Urinary bladder (tissue), 4 donors: ENCODE data around the gene RHOT2. TPM values are rescaled to one million over a fixed set of nuclear protein-coding genes. Genes with fewer than 3 reads are reported as not detected.
"Not testable (repeated sequence)": the region's sequence is repeated elsewhere in the genome, so short reads cannot be mapped to it uniquely, and the experiment has no call there.

Experiments
- DNase-seq: peaks from one replicate; pipeline ENCODE4 v3.0.0-alpha.2; 2015; ENCODE audit errors: extremely low spot score
- H3K27ac ChIP-seq: one replicate; pipeline ENCODE4 v1.5.1; 2013; ENCODE audit warnings: low read depth, mild to moderate bottlenecking, moderate library complexity
- H3K36me3 ChIP-seq: one replicate; pipeline ENCODE4 v1.6.1; 2013; ENCODE audit warnings: mild to moderate bottlenecking, moderate library complexity; ENCODE audit not compliant: insufficient read depth
- H3K4me1 ChIP-seq: one replicate; pipeline ENCODE4 v1.6.1; 2013; ENCODE audit warnings: mild to moderate bottlenecking, moderate library complexity; ENCODE audit not compliant: insufficient read depth
- H3K4me3 ChIP-seq: one replicate; pipeline ENCODE4 v1.5.1; 2013; ENCODE audit warnings: low read depth, low read length
- WGBS: extraction: QIAGEN DNeasy Blood & Tissue Kit; methylation state at CpG from one replicate; pipeline ENCODE4 v1.1.7; 2013; 5-methylcytosine and 5-hydroxymethylcytosine counted together
- polyA plus RNA-seq: library from polyadenylated mRNA; stranded (reverse); fragments of 200-250 nt; gene quantifications from one replicate; pipeline ENCODE4 v1.2.3, GENCODE V29; 2013
- total RNA-seq: library from RNA; depleted of rRNA; stranded (reverse); fragments of >200 nt; gene quantifications from one replicate; pipeline ENCODE4 v1.2.3, GENCODE V29; 2014
- donor health status: healthy with polysubstance abuse.
- donor health status: healthy.

The RHOT2 gene
- total and polyA plus RNA-seq, 2 donors, result 26.0 to 103 TPM

DNA sequence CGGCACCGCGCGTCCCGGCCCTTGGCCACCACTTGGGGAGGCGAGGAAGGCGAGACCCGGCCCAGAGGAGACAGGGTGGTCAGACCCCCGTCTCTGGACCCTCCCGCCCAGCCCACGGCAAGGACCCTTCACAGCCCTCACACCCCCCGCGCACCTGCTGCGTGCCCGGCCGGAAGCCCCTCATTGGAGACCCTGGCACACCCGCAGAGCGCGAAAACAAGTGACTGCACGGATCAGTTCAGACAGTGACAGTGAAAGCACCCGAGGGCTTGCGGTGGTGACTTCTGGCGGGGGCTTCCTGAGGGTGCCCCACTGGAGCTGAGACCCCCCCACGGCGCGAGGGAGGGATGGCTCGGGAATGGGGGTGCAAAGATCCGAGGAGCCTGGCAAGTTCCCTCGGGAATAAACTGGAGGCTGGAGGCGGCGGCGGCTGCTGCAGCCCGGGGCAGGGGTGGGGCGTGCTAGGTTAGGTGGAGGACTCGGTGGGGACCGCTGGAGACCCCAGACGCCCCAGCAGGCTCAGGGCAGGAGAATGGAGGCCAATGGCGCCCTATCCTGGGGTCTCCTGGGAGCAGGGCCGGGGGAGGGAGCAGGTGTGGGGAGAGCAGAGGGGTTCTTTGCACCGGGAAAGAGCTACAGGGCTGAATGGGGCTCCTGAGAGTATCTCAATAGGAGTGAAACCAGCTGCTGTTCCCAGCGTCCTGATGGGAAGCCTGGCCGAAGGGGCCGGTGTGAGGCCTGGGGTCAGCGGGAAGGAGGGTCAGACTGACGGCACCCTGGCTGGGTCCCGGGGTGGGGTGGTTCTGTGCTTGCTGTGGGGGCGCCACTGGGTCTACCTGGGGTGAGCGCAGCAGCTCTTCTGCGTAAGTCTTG is 38.5 kb downstream of the RHOT2 start:
- Histone ChIP-seq H3K36me3 (no peaks in the 10 kb centered on the region), H3K27ac (no peak overlapping the region), H3K4me3 (no peak overlapping the region), H3K4me1 (peaks cover 3% of the 10 kb centered on the region)
- WGBS, result 4% methylated on average over 49 of the region's 49 CpGs
- DNase-seq, result no peak

DNA sequence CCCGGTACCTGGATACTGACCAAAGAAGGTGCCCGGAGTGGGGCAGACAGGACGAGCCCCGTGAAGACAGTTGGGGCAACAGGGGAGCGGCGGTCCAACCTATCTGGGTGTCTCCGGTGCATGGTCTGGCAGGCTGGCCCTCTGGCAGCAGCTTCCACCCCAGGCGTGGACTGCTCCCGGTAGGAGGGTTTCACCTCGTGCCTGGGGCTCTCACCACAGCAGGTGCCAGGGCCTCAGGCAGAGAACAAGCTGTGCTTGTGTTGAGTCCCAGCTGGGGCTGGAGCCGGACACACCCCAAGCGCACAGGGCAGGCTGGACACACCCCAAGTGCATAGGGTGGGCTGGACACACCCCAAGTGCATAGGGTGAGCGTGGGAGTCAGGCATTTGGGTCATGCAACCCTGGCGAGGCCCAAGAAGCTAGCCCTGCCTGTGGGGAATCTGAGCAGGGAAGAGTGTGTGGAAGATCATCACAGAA is 39.2 kb downstream of the RHOT2 start:
- no peak for DNase-seq
- H3K27ac ChIP-seq, result no peak overlapping the region
- H3K4me3 ChIP-seq, result no peak overlapping the region
- no peaks in the 10 kb centered on the region for H3K36me3 ChIP-seq
- peaks cover 3% of the 10 kb centered on the region for H3K4me1 ChIP-seq
- WGBS, result 40% methylated on average over 14 of the region's 14 CpGs

DNA sequence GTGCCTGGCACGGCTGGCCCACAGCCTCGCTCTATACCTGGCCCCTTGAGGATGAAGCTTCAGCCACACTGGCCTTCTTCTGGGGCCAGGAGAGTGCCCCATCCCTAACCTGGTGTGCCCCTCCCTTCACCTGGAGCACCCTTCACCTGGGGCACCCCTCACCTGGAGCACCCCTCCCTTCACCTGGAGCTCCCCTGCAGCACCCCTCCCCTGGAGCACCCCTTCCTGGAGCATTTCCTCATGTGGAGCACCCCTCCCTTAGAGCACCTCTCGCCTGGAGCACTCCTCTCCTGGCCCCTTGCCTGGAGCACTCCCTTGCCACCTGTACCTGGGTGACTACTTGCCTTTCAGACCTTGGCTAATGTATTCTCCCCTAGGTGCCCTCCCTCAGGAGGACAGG is 40.1 kb downstream of the RHOT2 start:
- Histone ChIP-seq H3K4me1 (peaks cover 3% of the 10 kb centered on the region), H3K4me3 (no peak overlapping the region), H3K36me3 (no peaks in the 10 kb centered on the region), H3K27ac (no peak overlapping the region)
- WGBS, result 55% methylated on average over 3 of the region's 3 CpGs
- no peak for DNase-seq

DNA sequence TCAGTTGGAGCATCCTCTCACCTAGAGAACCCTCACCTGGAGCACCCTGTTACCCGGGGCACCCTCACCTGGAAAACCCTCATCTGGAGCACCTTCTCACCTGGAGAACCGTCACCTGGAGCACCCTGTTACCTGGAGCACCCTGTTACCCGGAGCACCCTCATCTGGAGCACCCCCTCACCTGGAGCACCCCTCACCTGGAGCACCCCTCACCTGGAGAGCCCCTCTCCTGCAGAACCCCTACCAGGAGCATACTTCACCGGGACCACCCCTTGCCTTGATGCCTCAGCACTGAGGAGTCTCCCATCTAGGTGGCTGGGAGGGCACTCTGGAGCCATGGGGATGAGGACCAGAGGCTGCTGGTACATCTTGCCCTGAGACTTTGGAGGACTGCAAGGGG is 41.0 kb downstream of the RHOT2 start:
- no peak for DNase-seq
- Histone ChIP-seq H3K36me3 (no peaks in the 10 kb centered on the region), H3K4me1 (peaks cover 3% of the 10 kb centered on the region), H3K27ac (no peak overlapping the region), H3K4me3 (no peak overlapping the region)
- 76% methylated on average over 4 of the region's 4 CpGs for WGBS

DNA sequence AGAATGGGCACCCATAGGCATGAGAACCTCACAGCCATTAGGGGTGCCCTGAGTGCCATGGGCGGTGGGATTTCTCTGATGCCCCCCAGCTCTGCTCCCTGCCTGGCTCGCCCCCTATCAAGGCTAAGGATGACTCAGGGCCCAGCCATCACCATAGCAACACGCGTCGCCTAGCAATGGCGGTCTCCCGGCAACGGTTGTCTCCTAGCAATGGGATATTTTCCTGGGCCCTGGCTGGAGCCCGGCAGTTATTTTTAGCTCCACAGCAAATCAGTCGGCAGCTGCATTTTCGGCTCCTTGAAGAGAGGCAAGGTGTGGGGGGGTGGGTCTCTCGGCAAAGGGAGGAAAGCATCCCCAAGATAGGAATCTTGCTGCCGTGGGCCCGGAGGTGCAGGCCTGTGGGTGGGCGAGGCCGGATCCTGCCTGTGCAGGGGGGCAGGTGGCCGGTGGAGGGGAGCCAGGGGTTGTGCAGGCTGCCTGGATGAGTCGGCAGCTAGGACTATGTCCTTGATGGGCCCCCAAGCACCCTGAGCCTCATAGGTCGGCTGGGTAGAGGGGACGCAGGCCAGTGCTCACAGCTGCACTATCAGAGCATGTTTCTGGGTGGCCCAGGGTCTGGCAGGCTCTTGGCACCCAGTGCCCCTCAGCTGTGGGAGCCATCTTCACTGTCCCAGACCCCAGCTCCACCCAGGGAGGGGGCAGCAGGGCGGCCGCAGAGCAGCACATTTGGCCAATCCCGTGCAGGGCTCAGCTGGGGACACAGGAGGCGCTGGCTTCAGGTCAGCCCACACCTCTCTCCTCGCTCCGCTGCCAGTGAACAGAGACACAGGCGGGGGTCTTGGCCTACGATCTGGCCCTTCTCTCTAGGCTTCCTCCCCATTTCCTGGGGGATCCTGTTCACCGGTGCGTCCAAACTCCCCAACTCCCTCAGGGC is 41.9 kb downstream of the RHOT2 start:
- Histone ChIP-seq H3K36me3 (no peaks in the 10 kb centered on the region), H3K27ac (no peak overlapping the region), H3K4me1 (peaks cover 3% of the 10 kb centered on the region), H3K4me3 (no peak overlapping the region)
- WGBS, result 19% methylated on average over 30 of the region's 30 CpGs
- no peak for DNase-seq

DNA sequence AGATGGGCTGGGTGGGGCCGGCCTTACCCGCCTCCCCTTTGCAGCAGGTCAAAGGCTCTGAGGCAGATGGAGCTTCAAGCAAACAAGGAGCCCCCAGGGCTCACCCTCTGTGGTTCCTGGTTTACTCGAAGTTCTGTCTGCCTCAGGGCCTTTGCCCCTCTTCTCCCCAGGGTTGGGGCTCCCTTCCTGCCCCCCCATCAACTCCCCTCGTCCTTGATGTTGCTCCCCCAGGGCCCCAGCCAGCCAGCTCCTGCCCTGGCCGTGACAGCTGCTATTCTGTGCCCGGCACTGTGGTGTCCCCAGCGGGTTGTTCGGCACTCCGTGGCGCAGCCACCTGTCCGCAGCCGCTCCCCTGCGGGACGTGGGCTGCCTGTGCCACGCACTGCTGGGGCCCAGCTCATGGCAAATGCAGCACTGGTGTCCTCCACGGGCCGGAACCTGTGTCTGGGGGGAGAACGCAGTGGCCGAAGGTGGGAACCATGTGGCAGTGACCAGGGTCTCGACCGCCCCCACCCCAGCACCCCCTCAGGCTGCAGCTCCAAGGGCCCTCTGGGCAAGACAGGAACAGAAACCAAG is 42.7 kb downstream of the RHOT2 start:
- DNase-seq, result no peak
- H3K27ac ChIP-seq, result no peak overlapping the region
- H3K36me3 ChIP-seq, result no peaks in the 10 kb centered on the region
- H3K4me3 ChIP-seq, result no peak overlapping the region
- H3K4me1 ChIP-seq, result peaks cover 3% of the 10 kb centered on the region
- WGBS, result 75% methylated on average over 21 of the region's 21 CpGs

DNA sequence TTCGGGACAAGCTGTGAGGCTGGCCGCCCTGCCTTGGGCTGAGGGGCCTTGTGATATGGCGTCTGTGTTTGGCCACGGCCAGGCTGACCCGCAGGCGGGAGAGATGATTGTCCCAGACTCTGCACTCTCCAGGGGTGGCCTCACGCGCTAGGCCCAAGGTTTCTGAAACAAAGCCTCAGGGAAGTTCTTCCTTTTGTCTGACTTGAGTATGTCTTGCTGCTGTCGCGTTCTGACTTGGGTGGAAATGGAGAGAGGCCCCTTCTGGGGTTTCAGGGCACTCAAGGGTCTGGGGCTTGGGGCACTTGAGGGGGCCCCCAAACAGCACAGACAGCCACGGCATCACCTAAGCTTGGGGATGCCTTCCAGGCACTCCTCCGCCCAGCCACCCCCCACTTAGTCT is 43.2 kb downstream of the RHOT2 start:
- Histone ChIP-seq H3K36me3 (no peaks in the 10 kb centered on the region), H3K4me1 (peaks cover 5% of the 10 kb centered on the region), H3K4me3 (no peak overlapping the region), H3K27ac (no peak overlapping the region)
- 78% methylated on average over 12 of the region's 12 CpGs for WGBS
- no peak for DNase-seq

DNA sequence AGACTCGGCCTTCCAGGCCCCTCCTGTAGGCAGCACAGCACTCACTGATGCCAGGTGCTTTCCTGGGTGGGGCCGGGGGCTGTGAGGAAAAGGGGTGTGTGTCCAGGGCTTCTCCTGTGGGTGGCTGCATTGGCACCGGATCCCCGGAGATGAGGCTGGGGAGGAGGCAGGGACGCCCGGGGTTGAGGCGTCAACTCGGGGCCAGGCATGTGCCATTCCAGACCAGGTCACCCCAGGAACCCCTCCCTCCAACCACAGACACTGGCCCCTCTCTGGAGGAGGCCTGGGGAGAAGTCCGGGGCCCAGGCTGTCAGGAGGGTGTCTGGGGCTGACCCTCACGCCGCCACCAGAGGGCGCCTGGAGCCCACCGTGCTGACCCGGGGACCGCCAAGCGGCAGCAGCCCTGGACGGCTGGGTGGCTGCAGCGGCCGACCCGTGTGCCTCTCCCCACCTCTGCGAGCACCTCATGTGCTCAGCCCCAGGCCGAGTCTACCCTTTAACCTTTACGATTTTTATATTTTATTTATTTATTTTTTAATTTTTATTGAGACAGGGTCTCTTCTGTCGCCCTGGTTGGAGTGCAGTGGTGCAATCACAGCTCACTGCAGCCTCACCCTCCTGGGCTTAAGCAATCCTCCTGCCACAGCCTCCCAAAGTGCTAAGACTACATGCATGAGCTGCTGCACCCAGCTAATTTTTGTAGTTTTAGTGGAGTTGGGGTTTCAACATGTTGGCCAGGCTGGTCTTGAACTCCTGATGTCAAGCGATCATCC is 43.8 kb downstream of the RHOT2 start:
- Histone ChIP-seq H3K36me3 (no peaks in the 10 kb centered on the region), H3K4me3 (no peak overlapping the region), H3K27ac (no peak overlapping the region), H3K4me1 (peaks cover 5% of the 10 kb centered on the region)
- DNase-seq, result no peak
- WGBS, result 11% methylated on average over 25 of the region's 25 CpGs

DNA sequence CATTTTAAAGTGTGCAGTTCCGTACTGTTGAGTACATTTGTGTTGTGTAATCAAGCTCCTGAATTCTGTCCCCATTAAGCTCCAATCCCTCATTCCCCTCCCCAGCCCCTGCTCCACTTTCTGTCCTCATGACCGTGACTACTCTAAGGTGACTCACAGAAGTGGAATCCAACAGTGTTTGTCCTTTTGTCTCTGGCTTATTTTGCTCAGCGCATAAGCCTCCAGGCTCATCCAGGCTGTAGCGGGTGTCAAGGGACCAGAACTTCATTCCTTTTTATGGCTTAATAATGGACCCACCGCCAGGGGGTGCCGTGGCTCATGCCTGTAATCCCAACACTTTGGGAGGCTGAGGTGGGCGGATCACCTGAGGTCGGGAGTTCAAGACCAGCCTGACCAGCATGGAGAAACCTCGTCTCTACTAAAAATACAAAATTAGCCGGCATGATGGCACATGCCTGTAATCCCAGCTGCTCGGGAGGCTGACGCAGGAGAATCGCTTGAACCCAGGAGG is 44.9 kb downstream of the RHOT2 start:
- DNase-seq, H3K4me1 ChIP-seq, H3K36me3 ChIP-seq, H3K27ac ChIP-seq, H3K4me3 ChIP-seq: not testable (repeated sequence)
- 54% methylated on average over 13 of the region's 13 CpGs for WGBS

DNA sequence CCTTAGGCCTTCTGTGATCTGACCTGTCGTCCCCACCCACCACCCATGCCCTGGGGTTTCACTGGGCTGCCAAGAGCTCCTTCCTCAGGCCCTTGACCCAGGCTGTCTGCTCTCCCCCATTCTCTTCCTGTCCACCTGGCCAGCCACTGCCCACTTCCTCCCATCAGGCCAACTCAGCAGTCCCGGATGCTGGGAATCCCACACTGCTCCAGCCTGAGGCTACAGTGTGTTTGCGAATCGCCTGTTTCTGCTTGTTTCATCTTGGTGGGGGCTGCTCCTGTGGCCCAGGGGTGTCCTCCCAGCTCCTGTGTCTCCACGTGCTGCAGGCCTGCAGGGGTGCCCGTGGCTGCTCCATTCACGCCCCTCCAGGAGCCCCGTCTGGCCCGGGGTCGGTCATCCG is 46.1 kb downstream of the RHOT2 start:
- Histone ChIP-seq H3K4me1 (peaks cover 5% of the 10 kb centered on the region), H3K36me3 (no peaks in the 10 kb centered on the region), H3K27ac (no peak overlapping the region), H3K4me3 (no peak overlapping the region)
- no peak for DNase-seq
- 78% methylated on average over 11 of the region's 11 CpGs for WGBS

DNA sequence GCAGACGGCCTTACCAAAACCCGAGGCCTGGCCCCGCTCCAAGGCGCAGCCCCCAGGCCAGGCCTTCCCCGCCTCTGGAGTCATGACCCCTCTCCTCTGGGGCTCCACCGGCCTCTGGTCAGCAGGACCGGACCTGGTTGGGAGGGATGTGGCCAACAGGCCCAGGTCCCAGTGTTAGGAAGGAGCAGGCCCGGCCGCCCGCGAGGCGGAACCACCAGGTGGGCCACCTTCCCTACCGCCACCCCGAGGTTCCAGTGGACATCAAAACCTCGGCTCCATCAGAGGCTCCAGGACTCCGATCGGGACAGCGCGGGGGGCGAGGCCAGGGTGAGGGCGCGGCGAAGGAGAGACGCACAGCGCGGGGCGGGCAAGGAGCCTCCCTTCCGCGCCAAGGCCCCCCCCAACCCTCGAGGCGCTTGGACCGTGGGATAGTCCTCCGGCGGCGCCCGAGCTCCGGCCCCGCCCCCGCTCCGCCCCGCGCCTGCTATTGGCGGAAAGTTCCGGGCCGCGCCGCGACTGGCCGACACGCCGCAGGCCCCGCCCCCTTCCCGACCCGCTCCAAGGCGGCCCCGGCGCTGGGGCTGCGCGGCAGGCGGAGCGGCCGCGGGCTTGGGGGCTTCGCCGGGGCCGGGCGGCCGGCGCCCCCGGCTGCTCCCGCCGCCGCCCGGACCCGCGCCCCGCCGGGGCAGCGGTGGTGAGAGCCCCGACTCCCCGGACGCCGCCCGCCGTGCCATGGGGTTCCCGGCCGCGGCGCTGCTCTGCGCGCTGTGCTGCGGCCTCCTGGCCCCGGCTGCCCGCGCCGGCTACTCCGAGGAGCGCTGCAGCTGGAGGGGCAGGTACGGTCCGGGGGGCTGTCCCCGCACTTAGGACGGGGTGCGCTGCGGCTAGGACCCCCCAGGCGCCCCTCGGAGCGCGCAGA is 46.9 kb downstream of the RHOT2 start, which contains the start of gene METRN:
METRN (plus strand) TSS at position 561 of the 919 bp plus-strand sequence; CDS start at position 733, 172 bp downstream.
- 5% methylated on average over 108 of the region's 108 CpGs for WGBS
- Histone ChIP-seq H3K4me1 (peaks cover 5% of the 10 kb centered on the region), H3K27ac (no peak within 1 kb of the TSS)

More for the DNA sequence above, 46.9 kb downstream of the RHOT2 start, which contains the start of gene METRN:
- Histone ChIP-seq H3K4me3 (peak within 1 kb of the TSS; percentile 70), H3K36me3 (no peaks in the 10 kb centered on the region)
- no peak for DNase-seq
